NCI-H1048 (cell line): Measurements from ENCODE around the gene SEMA3B.
A peak's percentile ranks its signal among the peaks of the same experiment; 100 is the strongest.
"Not testable (repeated sequence)": the region's sequence is repeated elsewhere in the genome, so short reads cannot be mapped to it uniquely, and the experiment has no call there.

Experiments
- DNase-seq: peaks from one replicate; lab custom pipeline; 2025; lab: John Stamatoyannopoulos, UW

Gene SEMA3B

DNA sequence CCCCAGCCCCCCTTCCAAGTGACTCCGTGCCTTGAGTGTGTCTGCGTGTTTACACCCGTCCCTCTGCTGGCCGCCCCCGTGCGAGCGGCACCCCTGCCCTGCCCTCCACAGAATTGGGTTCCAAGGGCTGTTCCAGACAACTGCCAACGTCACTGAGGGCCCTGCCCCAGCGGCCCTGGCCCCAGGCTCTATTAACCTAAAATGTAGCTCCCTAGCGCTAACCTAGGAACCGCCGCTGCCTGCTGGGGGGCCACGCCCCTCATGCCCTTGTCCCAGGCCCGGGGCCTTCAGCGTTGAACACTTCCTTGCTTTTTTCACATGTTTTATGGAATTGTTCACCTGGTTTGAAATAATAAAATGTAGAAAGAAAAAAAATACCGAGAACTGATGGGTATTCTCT lies 10.0 kb upstream of the SEMA3B start:
- no peak for DNase-seq

GRCh38 chr3:50259432-50260026 lies 9.4 kb upstream of the SEMA3B start:
- DNase-seq = no peak

DNA sequence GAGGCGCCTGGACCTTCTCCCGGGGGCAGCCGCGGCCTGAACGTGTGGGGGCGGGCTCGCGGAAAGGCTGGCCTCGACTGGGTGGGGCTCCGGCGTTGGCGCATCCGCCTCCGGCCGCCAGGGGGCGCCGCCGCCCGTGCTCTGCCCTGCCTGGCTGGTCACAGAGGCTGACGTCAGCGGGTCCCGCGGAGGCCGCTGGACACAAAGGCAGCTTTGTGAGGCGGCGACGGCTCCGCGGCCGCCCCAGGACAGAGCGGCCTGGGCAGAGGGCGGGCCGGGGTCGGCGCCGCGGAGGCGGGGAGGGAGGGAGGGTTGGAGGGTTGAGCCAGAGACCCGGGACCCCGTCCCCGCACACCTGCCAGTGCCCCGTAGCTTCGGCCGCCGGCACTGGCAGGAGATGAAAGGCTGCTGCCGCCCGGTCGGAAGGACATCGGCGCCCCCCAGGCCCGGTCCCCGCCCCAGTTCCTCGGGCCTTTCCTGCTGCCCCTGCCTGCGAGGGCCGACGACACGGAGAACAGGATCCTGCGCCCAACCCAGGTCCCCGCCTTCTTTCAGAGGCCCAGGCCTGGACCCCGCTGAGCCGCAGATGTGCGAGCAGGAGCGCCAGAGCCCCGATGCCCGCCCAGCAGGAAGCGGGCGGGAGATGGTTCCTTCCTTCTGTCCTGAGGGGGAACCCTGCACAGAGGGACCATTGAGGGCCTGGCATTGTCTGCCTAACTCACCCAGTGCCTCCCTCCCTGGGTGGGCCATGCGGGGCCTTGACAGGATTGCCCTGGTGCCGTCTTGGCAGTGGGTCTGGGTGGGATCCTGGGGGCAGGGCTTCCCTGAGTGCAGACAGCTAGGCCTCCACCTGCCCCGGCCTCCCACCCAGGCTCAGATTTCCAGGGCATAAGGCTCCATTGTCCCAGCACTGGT lies 8.7 kb upstream of the SEMA3B start:
- DNase-seq = peak; percentile 83

DNA sequence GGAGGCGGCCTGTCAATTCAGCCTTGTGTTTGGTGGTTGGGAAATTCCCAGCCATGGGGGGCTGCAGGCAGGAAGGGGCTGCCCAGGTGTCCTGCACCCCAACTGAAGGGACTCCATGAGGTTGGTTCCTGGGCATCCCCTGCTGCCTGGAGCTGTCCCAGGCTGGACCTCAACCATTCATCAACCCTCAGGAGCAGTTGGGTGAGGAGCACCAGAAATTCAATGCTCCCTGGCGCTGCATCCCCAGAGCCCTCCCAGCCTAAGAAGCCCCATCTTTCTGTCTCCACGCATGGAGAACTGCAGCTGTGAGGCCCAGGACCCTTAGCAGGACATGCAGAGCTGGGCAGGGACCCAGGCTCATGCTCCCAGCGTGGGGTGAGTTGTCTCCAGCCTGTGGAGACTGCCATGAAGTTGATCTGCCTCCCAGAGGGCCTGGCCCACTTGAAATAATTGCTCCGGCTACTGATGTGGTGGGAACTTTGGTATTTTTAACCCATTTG lies 8.0 kb upstream of the SEMA3B start:
- no peak for DNase-seq

DNA sequence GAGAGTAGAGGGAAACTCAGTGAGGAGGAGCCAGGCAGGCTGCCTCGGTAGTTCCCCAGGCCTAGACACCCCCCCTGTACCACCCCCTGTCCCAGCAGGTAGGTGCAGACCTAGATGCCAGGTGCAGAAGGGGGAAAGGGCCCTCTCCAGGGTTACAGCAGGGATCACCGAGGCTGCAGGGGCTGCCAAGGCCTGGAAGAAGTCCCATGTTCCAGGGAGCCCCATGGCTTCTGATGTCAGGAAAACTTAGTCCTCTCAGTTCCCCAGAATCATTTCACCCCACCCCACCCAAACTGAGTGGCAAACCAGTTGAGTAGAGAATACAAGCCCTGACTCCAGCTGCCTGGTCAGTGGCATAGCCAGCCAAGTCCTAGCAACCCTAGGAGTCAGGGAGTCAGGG lies 7.4 kb upstream of the SEMA3B start:
- DNase-seq = no peak

DNA sequence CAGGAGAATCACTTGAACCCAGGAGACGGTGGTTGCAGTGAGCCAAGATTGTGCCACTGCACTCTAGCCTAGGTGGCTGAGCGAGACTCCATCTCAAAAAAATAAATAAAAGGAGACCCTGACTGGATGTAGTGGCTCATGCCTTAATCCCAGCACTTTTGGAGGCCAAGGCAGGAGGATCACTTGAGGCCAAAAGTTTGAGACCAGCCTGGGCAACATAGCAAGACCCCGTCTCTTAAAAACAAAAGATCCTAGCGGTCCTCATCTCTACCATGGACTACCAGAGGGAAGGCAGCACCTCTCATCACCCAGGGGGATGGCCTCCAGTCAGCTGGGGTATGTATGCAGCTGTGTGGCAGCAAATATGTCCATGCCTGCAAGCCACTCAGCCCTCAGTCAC lies 6.7 kb upstream of the SEMA3B start:
- not testable (repeated sequence) for DNase-seq

GRCh38 chr3:50262778-50263177 lies 6.2 kb upstream of the SEMA3B start:
- no peak for DNase-seq

- no peak for DNase-seq
These were observed 5.2 kb upstream of the SEMA3B start for GRCh38 chr3:50263478-50264382.

DNA sequence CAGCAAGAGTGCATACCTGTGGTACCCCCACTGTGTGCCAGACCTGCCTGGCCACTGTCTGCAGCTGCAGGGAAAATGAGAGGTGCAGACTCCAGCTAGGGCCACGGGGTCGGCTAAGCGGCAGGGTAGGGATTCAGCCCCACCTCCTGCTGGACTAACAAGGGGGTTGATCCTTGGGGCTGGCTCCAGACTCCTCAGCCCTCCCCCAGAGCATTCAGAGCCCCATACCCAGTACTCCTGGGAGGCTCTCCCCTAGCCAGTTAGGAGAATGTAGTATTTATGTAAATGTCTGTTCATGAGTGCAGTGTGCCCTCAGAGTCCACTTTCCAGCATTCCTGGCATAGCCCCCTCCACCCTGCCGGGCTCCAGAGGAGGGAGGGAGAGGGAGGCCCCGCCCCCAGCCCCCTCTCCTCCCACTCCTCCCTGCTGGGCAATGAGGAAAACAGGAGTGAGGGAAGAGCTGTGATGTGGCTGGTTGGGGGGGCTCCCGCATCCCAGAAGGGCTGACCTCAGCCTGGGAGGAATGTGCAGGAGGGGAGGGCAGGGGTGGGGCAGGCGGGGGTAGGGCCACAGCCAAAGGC lies 4.5 kb upstream of the SEMA3B start:
- no peak for DNase-seq

GRCh38 chr3:50264964-50265485 lies 3.9 kb upstream of the SEMA3B start:
- no peak for DNase-seq

DNA sequence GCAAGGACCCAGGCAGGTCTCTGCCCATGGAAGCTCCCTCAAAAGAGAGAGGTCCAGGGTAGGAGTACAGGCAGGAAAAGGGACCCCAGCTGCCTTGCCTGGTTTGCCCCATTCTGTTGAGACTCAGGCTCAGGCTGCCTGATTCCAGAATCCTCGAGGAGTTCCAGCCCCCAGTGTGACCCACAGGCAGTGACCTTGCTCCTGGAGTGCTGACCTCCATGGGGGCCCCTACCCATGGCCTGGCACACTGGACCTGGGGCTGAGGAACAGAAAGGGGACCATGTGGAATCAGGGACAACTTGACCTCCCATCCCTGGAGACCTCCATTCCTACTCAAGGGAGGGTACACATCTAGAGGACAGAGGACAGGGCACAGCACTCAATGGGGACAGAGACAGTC lies 3.4 kb upstream of the SEMA3B start:
- DNase-seq = no peak

DNA sequence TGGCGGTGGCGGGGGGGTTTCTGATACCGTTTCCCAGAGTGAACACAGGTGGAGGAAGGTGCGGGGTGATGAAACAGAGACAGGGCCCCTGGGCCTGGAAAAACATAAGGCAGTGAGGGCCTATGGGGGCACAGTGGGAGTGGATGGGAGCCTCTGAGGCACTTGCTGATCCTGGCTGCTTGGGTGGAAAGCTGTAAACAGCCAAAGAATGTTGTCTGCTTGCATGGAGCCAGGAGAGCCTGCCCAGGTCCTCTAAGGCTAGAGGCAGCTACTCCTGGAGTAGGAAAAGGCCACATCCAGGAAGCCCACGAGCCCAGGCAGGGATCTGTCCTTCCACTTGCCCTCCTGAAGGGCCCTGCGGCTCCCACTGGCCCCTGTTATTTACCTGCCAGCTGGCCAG lies 2.9 kb upstream of the SEMA3B start:
- no peak for DNase-seq

- no peak for DNase-seq
These were observed 2.1 kb upstream of the SEMA3B start for GRCh38 chr3:50266836-50267235.

DNA sequence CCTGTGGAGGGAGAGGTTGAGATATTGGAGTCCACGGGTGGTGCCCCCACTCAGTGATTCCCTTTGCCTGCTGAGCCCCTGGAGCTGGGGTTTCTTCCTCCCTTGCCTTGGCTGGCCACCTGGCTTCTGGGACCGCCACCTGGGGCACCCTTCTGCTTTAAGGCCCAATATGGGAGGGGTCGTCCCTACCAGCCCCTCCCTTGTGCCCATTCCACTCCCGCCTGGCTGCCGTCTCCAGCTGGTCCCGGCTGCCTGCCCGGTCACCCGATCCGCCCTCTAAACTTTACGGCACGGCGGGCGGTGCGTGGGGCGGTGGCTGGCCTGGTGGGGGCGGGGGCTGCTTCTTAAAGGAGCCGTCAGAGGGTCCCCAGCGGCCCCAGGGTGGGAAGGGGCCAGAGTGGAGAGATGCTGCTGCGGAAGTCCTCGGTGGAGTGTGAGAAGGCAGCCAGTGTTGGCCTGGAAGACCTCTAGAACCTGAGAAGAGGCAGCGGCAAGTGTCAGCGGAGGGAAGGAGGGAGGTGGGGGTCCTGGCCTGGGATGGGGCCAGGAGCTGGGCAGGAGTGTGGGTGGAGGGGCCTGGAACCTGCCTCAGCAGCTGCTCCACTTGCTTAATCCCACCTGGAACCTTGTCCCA lies 1.6 kb upstream of the SEMA3B start:
- no peak for DNase-seq

DNA sequence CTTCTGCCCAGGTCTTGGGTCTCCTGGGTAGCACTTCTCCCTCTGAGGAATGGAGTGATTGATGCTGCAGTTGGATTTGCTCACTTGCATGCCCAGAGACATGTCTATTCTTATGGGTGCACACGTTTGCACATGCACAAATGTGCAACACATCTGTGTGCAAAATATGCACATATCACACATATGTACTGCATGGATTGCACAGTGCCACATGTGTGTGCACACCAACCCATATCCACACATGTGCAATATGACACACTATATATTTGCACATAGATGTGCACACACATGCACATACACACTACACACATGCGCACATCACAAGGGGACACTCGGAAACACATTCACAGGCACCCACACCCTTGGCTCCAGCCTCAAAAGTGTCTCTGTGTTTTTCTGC lies 671 bp upstream of the SEMA3B start:
- DNase-seq = no peak

DNA sequence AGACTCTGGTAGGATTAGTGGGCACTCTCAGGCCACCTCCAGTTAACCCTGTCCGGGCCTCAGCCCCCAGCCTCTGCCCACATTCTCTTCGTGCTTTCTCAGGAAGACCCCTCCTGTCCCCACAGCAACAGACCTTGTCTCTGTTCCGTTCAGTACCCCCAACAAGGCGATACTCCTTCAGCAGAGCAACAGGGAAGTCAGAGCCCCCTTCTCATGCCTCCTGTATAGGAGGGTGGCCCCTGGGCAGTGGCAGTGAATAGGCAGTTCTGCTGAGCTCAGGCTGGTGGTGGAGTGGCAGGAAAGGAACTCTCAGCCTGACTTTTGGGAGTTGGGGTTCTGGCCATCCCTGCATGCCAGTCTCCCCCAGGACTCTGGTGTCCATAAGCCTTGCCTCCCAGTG lies 513 bp downstream of the SEMA3B start:
- no peak for DNase-seq

- no peak for DNase-seq
These were observed 1.0 kb downstream of the SEMA3B start for GRCh38 chr3:50269977-50270413.

DNA sequence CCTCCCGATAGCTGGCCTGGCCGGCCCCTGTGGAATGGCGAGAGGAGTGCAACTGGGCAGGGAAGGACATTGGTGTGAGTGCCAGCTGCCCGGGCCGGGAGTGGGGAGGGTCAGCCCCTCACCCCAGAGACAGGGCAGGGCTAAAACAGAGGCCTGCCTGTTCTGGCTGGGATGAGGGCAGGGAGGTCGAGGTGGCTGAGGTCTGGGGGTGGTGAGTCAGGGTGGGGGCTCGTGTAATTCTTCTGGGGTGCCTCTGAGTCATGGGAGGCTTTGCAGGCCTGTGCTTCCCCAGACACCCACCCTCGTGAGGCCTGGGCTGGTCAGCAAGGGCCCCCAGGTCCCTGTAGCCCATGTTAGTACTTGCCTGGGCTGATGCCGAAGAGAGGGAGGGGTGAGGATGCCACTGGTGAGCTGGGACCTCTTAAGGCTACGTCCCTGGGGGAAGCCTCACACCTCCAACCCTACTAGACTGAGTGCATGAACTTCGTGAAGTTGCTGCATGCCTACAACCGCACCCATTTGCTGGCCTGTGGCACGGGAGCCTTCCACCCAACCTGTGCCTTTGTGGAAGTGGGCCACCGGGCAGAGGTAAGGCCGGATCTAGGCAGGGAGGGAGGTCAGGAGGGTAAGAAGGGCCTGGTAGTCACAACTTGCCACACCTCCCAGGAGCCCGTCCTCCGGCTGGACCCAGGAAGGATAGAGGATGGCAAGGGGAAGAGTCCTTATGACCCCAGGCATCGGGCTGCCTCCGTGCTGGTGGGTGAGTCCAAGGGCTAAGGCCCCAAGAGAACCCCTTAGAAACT lies 1.7 kb downstream of the SEMA3B start:
- no peak for DNase-seq

DNA sequence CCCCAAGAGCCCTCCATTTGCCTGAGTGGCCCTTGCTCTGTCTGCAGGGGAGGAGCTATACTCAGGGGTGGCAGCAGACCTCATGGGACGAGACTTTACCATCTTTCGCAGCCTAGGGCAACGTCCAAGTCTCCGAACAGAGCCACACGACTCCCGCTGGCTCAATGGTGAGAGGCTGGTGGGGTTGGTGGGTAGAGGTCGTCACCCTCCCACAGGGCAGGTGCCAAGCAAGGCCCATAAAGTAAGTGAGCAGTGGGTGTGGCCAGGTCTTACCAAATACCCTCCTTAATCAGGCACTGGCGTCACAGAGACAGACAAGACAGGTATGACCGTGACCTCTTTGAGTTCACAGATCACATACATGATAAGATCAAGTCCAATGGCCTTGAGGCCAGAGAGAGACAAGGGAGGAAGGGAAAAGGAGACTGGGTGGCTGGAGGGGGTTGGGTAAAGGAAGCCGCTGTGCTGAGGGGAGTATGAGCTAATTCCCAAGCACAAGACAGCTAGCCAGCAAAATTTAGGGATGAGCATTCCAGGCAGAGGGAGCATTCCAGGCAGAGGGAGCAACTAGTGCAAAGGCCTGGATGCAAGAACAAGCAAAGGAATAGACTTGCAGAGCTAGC lies 2.5 kb downstream of the SEMA3B start:
- DNase-seq = no peak

GRCh38 chr3:50272538-50272910 lies 3.6 kb downstream of the SEMA3B start:
- DNase-seq = not testable (repeated sequence)
